GM19467 (cell line): ENCODE results near the gene SIRPA.
A peak's percentile ranks its signal among the peaks of the same experiment; 100 is the strongest.

Source experiments
- ATAC-seq: cut with Tn5 transposase; IDR thresholded peaks from one replicate; pipeline ENCODE4 v1.9.1; 2021; ENCODE audit warnings: mild to moderate bottlenecking, moderate library complexity; ENCODE audit not compliant: unreplicated experiment

SIRPA gene

DNA sequence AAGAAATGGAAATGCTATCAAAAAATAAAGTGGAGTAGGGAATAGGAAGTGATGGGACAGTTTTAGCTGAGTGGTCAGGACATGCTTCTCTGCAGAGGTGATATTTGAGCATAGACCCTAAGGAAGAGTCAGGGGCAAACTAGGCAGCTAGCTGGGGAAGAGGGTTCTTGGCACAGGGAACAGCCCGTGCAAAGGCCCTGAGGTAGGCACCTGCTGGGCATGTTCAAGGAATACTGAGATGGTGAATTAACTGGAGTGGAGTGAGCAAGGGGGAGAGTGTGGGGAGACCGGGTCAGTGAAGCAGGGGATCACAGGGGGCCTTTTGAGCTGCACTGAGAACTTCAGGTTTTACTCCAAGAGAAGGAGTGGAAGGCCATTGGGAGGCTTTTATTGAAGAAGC lies 7.5 kb upstream of the SIRPA start:
- no peak for ATAC-seq

DNA sequence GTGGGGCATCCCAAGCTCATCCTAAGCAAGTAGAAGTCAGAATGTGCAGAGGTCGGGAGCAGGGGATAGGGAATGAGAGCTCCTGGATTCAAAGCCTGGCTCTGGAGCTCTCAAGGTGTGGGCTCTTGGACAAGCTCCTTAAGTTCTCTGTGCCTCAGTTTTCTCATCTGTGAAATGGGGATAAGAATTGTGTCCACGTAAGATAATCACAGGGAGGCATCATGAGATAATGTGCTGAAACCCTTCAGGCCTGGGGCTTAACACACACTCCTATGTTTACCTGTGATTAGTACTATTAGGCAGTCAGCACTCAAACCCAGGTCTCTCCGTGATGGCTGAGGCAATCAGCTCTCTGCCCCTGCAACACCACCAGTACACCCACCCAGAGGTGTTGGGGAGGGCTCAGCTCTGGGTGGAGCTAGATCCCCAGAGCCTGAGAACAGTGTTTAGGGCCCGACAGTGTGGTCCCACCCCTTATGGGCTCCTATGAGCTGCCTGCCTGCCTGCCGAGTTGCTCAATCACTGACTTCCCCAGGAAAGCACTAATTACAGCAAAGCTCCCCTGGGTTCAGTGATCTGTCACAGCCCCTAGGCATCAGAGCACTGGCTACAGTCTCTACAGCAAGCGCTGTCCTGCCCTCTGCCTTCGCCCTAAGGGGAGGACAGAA lies 6.3 kb upstream of the SIRPA start:
- no peak for ATAC-seq

- no peak for ATAC-seq
These were observed 4.5 kb upstream of the SIRPA start for GRCh38 chr20:1890469-1891262.

GRCh38 chr20:1891263-1892118 lies 3.7 kb upstream of the SIRPA start:
- ATAC-seq = no peak

GRCh38 chr20:1892119-1892385 lies 3.2 kb upstream of the SIRPA start:
- ATAC-seq = no peak

GRCh38 chr20:1893721-1894470 lies 1.3 kb upstream of the SIRPA start:
- ATAC-seq = no peak

GRCh38 chr20:1894471-1894950 lies 696 bp upstream of the SIRPA start:
- no peak for ATAC-seq

DNA sequence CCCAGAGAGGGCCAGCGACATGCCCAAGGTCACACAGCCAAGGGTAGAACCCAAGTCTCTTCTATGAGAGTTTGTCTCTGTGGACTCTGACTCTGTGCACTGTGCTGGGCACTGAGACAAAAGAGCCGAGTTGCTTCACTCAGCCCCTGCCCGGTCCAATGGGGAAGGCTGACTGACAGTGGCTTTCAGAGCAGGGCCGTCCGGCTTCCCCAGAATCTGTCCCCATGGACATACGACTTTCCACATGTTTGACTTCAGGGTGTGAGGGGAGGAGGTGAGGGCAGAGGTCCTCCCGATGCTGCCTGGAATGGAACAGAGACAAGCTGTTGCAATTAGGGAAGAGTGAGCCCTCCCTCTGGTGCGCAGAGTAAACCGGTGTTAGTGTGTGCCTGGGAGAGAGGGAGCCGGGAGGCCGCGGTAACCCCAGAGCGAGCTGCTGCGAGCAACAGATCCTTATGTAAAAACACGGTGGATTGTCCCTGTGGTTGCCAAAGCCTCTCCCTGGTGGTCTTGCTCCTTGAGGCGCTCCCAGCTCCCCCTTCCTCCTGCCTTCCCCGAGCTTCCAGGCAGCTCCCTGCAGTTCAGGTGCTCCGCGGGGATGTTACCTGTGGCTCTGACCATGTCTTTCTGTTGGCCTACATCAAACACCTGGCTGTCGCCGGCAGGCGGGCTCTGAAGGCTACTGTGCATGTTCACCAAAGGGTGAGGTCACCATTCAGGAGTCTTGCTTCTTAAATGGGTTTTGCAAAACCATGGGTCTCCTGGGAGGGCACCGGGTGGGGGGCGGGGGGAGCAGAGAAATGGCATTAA lies 672 bp downstream of the SIRPA start:
- ATAC-seq = no peak

DNA sequence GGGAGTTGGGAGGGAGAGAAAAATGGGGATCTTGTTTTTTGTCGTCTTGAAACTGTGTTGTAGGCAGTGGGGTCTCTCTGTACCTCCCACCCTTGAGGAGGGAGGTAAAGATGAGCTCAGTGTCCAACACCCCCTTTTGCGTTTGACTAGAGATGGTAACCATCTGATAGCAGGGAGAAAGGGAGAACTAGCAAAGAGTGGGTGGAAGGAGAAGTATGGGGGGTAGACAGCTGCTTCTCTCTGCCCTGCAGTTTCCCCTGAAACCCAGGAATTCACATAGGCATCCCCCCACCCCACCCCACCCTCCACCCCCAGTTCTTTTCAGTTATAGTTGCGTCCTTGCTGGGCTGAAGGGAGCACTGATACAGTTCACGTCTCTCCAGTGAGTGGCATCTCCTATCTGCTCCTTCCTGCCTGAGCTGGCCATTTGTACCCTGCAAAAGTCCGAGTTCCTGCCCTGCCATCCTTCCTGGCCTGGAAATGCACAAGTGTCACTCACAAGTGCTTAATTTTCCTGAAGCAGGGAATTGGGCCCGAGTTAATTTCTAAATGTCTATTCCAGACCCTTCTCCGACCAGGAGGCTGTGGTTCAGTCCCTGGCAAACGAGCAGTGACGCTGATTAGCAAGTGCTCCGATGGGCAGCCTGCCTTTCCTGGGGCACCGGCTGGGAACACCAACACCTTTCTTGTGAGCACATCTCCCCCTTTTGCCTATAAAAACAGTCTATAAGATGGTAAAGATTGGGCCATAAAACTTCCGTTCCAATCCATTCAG lies 1.5 kb downstream of the SIRPA start:
- no peak for ATAC-seq

- no peak for ATAC-seq
These were observed 2.3 kb downstream of the SIRPA start for GRCh38 chr20:1897541-1897940.

DNA sequence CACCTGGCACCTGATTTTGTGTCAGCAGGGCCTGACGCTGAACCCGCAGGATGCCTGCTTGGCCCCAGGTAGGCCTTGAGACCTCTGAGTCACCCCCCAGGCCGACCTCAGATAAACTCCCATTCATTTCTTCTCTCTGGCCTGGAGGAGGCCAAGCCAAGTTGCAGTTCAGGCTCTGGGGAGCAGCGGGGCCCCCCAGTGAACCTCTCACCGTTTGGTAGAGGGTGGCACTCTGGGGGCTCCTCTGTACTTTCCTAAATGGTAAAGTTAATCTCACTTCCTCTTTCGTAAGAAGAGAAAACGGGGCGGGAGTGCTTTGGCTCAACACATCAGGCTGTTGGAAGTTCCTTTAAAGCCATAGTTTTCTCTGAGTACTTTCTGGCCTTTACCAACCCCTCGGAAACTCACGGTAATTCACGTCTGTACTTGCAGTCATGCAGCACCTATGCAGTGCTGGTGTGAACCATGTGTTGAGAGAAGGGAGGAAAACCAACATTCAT lies 2.8 kb downstream of the SIRPA start:
- ATAC-seq = peak; percentile 52

GRCh38 chr20:1898482-1899240 lies 3.5 kb downstream of the SIRPA start:
- ATAC-seq = no peak

GRCh38 chr20:1899241-1899525 lies 4.0 kb downstream of the SIRPA start:
- no peak for ATAC-seq

GRCh38 chr20:1900321-1900801 lies 5.2 kb downstream of the SIRPA start:
- ATAC-seq = no peak

DNA sequence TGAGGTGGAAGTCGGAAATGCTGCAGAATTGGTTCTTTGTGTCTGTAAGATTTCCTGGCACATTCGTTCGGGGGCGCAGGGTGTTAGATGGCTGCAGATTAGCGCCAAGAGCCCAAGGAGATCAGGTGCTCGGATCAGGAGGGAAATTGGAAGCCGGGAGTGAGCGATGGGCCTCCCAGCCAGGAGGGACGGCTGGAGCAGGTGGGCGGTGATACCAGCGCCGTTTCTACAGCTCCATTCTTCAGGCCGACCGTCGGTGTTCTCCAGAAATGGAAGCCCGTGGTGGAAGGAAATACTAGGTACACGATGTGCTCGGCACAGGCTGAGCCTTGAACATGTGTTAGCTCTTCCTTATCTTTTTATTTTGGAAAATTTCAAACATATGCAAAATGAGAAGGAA lies 6.5 kb downstream of the SIRPA start:
- ATAC-seq = no peak

- ATAC-seq = no peak
These were observed 7.0 kb downstream of the SIRPA start for GRCh38 chr20:1902188-1902587.

DNA sequence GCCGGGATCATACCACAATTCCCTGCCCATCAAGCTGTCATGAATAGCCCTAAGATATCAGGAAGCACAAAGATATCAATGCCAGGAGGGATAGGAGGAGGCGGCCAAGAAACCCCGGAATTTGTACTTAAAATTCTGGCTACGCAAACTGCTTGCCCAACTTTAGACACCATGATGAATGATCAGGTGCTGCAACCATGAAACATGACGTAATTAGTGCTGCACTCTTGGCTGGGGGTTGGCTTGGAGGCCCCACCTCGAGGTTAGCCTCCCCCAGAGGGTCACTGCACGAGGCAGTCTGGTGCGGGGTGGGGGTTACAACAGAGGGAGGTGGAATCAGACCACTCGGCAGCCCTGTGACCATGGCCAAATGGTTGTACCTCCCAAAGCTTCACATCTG lies 8.9 kb downstream of the SIRPA start:
- no peak for ATAC-seq

GRCh38 chr20:1905009-1905408 lies 9.8 kb downstream of the SIRPA start:
- no peak for ATAC-seq

DNA sequence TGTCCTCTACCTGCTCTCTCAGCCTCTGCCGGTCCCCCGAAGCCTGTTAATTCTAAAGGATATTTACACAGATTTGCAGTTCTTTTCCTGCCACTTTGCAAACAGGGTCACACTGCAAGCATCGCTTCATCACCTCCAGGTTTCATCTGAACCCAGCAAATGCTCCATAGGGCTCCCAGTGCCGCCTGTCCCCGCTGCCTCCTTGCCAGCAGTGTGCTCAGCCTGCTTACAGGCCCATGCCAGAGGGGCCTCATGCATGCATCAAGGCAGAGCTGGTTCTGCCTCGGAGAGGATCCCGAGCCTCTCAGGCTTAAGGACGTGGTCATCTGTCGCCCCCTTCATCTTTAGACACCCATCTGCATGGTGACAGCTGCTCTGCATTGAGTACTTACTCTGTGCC lies 10.5 kb downstream of the SIRPA start:
- no peak for ATAC-seq
